Measurements from ENCODE around the gene LCN9. TPM values are rescaled to one million over a fixed set of nuclear protein-coding genes. Genes with fewer than 3 reads are reported as not detected.

LCN9 gene
- total and polyA plus RNA-seq, 2 of the 4 experiments (the other 2 are of a cell fraction) = not detected

DNA sequence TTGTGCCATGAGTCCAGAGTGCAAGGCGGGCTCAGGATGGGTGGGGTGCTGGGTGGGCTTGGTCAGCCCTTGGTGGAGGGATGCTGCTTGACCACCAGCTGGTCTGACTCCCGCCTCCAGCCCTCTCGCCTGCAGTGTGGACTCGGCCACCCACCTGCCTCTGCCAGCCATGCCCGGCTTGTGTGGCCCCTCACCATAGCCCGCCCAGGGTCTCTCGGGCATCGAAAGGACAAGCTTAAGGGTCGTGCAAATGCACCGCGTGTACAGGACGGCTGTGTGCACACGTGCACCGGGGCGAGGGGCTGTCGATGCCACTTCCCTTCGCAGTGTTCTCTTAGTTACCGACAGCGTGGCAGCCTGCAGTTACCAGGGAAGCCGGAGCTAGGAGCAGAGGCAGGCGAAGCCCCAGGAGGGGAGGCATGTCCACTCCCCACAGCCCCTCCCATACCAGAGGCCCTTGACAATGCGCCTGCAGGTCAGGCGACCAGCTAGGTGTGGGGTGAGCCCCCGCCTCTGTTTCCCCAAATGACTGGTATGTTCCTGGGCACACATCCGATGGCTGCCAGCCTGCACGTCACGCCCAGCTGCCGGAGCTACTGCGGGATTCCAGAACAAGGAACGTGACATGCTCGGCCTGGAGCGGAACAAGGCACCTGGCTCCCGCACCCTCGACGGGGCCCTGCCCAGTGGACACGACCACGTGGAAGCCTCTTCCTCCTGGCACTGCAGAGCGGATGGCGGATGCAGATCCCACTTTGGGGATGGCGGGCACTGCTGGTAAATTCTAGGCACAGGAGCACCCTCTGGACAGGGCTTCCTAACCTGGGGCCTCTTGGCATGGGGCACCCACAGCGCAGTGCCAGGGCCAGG, 7.8 kb downstream of the LCN9 start:
- H3K4me2 ChIP-seq (ENCODE audit: low read depth, low read length) = no peak overlapping the region
- no peak overlapping the region for H4K91ac ChIP-seq (ENCODE audit: insufficient read depth, low read depth, low read length)
- no peaks in the 10 kb centered on the region for H3K4me1 ChIP-seq (ENCODE audit: control insufficient read depth, insufficient read depth, low read length)
- H3K36me3 ChIP-seq (ENCODE audit: control insufficient read depth, insufficient read depth, low read length) = no peaks in the 10 kb centered on the region
- H3K27me3 ChIP-seq (ENCODE audit: control insufficient read depth, insufficient read depth, low read length) = no peaks in the 10 kb centered on the region; the same call in 1 of the 2 replicates
- no peaks in the 10 kb centered on the region for H3K79me1 ChIP-seq (ENCODE audit: low read depth in 1 of 2, low read length in 2 of 2)
- H3K56ac ChIP-seq (ENCODE audit: extremely low read depth, insufficient read depth, low read length) = no peak overlapping the region
- no peak overlapping the region for H2BK5ac ChIP-seq (ENCODE audit: low read depth, low read length, poor library complexity, severe bottlenecking)
- no peak overlapping the region for H2BK120ac ChIP-seq (ENCODE audit: low read depth, low read length)
- ATAC-seq (ENCODE audit: low read depth) (no peak), DNase-seq (no peak)
- no peak overlapping the region for H3K9ac ChIP-seq (ENCODE audit: low read depth, low read length)
- H3K9me3 ChIP-seq (ENCODE audit: control insufficient read depth, insufficient read depth, low read length) = peaks cover 3% of the 10 kb centered on the region; the same call in 1 of the 2 replicates
- in situ Hi-C loops (cut with MboI; ENCODE audit: low sequenced_read_pairs) = no loop called here
- H3K4ac ChIP-seq (ENCODE audit: low read depth, low read length) = no peak overlapping the region
- TF ChIP-seq SMC3 (IDR thresholded peaks at IDR 0.05; ENCODE audit: low read depth, low read length) (no peak), FOS (IDR thresholded peaks at IDR 0.05; ENCODE audit: low read depth, low read length) (no peak), MAZ (IDR thresholded peaks at IDR 0.05; ENCODE audit: borderline replicate concordance, low read depth, low read length) (no peak), BHLHE40 (IDR thresholded peaks at IDR 0.05; ENCODE audit: low read depth, low read length) (no peak), CHD1 (IDR thresholded peaks at IDR 0.05; ENCODE audit: low read depth, low read length) (no peak), MXI1 (IDR thresholded peaks at IDR 0.05; ENCODE audit: borderline replicate concordance, low read depth, low read length) (no peak)
- TF ChIP-seq, protein P1, sequence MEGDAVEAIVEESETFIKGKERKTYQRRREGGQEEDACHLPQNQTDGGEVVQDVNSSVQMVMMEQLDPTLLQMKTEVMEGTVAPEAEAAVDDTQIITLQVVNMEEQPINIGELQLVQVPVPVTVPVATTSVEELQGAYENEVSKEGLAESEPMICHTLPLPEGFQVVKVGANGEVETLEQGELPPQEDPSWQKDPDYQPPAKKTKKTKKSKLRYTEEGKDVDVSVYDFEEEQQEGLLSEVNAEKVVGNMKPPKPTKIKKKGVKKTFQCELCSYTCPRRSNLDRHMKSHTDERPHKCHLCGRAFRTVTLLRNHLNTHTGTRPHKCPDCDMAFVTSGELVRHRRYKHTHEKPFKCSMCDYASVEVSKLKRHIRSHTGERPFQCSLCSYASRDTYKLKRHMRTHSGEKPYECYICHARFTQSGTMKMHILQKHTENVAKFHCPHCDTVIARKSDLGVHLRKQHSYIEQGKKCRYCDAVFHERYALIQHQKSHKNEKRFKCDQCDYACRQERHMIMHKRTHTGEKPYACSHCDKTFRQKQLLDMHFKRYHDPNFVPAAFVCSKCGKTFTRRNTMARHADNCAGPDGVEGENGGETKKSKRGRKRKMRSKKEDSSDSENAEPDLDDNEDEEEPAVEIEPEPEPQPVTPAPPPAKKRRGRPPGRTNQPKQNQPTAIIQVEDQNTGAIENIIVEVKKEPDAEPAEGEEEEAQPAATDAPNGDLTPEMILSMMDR (conservative IDR thresholded peaks at IDR 0.05; ENCODE audit: low read depth, low read length) = no peak
- WGBS, 2 experiments (ENCODE audit: extremely low coverage in 2 of 2, insufficient read length in 1 of 2) = 70% methylated on average over 21 of the region's 41 CpGs; no CpG with 5 or more reads in 1 of the 2 experiments
- H3K4me3 ChIP-seq (ENCODE audit: insufficient read depth, low read depth, low read length) = no peak overlapping the region
- H4K20me1 ChIP-seq (ENCODE audit: insufficient read depth, low read length) = no peaks in the 10 kb centered on the region
- no peak overlapping the region for H3K14ac ChIP-seq (replicated peaks; ENCODE audit: low read depth, low read length)
- H2BK15ac ChIP-seq (ENCODE audit: low read depth, low read length) = no peak overlapping the region
- H2AK9ac ChIP-seq (replicated peaks; ENCODE audit: low read depth, low read length, poor library complexity) = no peak overlapping the region
- no peak overlapping the region for H3K23ac ChIP-seq (ENCODE audit: low read depth, low read length)
- intact Hi-C loops (cut with micrococcal nuclease) = no loop called here
- ChIA-PET CTCF (no interaction called here), POLR2A (ENCODE audit: unreplicated experiment) (interaction anchor here (0.5 kb wide), 1 partner anchor 1396 kb away, joined by 11 read pairs; no protein-coding TSS in a partner anchor)
- H3K9me1 ChIP-seq (ENCODE audit: insufficient read depth, low read length) = no peaks in the 10 kb centered on the region
- BruUV-seq (replicated peaks) = no TSS peak
- no peak overlapping the region for H4K8ac ChIP-seq (ENCODE audit: low read depth in 2 of 2, low read length in 2 of 2)
- dilution Hi-C loops (cut with HindIII; ENCODE audit: low sequenced_read_pairs, unreplicated experiment) = no loop called here
- no peak overlapping the region for H2AK5ac ChIP-seq (ENCODE audit: low read depth, low read length)
- H2AFZ ChIP-seq (replicated peaks; ENCODE audit: low read length, poor library complexity) = no peak overlapping the region
- no peak overlapping the region for H4K5ac ChIP-seq (ENCODE audit: low read depth, low read length)
- no peak overlapping the region for H3K18ac ChIP-seq (ENCODE audit: low read depth, low read length)
- H3K27ac ChIP-seq (ENCODE audit: insufficient read depth, low read length) = no peak overlapping the region
- H2BK20ac ChIP-seq (ENCODE audit: low read depth, low read length) = no peak overlapping the region
